Measurements from ENCODE around the gene ELP2.

- TF ChIP-seq, protein P1, sequence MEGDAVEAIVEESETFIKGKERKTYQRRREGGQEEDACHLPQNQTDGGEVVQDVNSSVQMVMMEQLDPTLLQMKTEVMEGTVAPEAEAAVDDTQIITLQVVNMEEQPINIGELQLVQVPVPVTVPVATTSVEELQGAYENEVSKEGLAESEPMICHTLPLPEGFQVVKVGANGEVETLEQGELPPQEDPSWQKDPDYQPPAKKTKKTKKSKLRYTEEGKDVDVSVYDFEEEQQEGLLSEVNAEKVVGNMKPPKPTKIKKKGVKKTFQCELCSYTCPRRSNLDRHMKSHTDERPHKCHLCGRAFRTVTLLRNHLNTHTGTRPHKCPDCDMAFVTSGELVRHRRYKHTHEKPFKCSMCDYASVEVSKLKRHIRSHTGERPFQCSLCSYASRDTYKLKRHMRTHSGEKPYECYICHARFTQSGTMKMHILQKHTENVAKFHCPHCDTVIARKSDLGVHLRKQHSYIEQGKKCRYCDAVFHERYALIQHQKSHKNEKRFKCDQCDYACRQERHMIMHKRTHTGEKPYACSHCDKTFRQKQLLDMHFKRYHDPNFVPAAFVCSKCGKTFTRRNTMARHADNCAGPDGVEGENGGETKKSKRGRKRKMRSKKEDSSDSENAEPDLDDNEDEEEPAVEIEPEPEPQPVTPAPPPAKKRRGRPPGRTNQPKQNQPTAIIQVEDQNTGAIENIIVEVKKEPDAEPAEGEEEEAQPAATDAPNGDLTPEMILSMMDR (conservative IDR thresholded peaks at IDR 0.05; ENCODE audit: low read depth, low read length), result no peak
- TF ChIP-seq EZH2 (IDR thresholded peaks at IDR 0.05; ENCODE audit: borderline replicate concordance, low read depth, low read length, poor library complexity, severe bottlenecking), result no peak
Observed at GRCh38 chr18:36132756-36133155, 3.1 kb downstream of the ELP2 start.

Measured in A673 (cell line).